ENCODE data around the gene ST3GAL2.

- TF ChIP-seq CTCF (IDR thresholded peaks at IDR 0.05; ENCODE audit: extremely low read depth in 1 of 2, insufficient read depth in 1 of 2, low read depth in 1 of 2, low read length in 2 of 2) (no peak), EZH2 (IDR thresholded peaks at IDR 0.05; ENCODE audit: borderline replicate concordance, low read depth, low read length, severe bottlenecking) (no peak), MYC (IDR thresholded peaks at IDR 0.05; ENCODE audit: low read depth, low read length) (no peak)
These were observed 39.5 kb downstream of the ST3GAL2 start for GRCh38 chr16:70399381-70399780.

All from endothelial cell of umbilical vein (primary cell).